ENCODE measurements around the gene KLHL29. TPM values are rescaled to one million over a fixed set of nuclear protein-coding genes. Genes with fewer than 3 reads are reported as not detected.

KLHL29 gene
- total and polyA plus RNA-seq, 2 of the 13 experiments (the other 11 are each of a cell fraction or from before 2014, with no cell fraction given), result 0.01 TPM; not detected in 1

DNA sequence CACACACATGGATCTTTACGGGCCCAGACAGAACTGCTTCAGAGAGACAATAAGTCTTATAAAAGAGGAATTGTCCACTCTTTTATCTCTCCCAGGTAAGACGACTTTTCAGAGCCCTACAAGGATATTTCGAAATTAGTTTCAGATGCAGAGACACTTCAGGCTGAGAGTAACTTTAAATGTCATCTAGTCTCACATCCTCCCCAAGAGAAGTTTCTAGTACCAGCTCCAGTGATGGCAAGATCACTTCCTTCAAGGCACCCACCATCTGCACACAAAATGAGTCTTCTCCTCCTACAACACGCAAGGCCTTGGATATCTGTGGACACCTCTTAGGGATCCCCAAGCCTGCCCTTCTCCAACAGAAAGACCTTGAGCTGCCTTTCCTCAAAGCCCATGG lies 39.0 kb upstream of the KLHL29 start:
- ChIA-PET POLR2A (no interaction called here), CTCF (ENCODE audit: low intra/inter-chr PET ratio, low total read pairs) (no interaction called here)
- Histone ChIP-seq H3K9me3 (ENCODE audit: low read length) (no peaks in the 10 kb centered on the region), H4K20me1 (ENCODE audit: insufficient read depth, low read length) (no peaks in the 10 kb centered on the region), H3K27ac (ENCODE audit: extremely low read length, insufficient read depth, low read length) (no peak overlapping the region), H3K36me3 (replicated peaks in 1 of 2; ENCODE audit: control insufficient read depth in 1 of 2, insufficient read depth in 2 of 2, low read length in 2 of 2) (no peaks in the 10 kb centered on the region), H3K4me3 (replicated peaks in 1 of 3; ENCODE audit: insufficient read depth in 1 of 3, low read depth in 2 of 3, low read length in 3 of 3) (no peak overlapping the region), H3K9ac (ENCODE audit: insufficient read depth, low read depth, low read length) (no peak overlapping the region), H3K4me2 (ENCODE audit: low read depth, low read length) (no peak overlapping the region), H3K27me3 (ENCODE audit: control insufficient read depth in 1 of 2, insufficient read depth in 2 of 2, low read length in 2 of 2) (no peaks in the 10 kb centered on the region; a peak in 2 of 5 replicates), H3K4me1 (ENCODE audit: insufficient read depth, low read length) (no peaks in the 10 kb centered on the region), H2AFZ (ENCODE audit: low read length) (no peak overlapping the region), H3K79me2 (ENCODE audit: insufficient read depth, low read length) (no peaks in the 10 kb centered on the region)
- DNase-seq (ENCODE audit: low spot score), result no peak
- no peak for ATAC-seq
- FAIRE-seq, result no peak
- BruUV-seq (replicated peaks), result no TSS peak
- intact Hi-C loops (cut with micrococcal nuclease; ENCODE audit: unreplicated experiment), result no loop called here
- in situ Hi-C loops (cut with HindIII; ENCODE audit: extremely low pct_ligation_motif_present, low pct_unique_long_range_greater_than_20kb), result no loop called here
- 39% methylated on average over 4 of the region's 4 CpGs for WGBS (ENCODE audit: low lambda C conversion rate)
- no peak for TF ChIP-seq GTF2F1 (IDR thresholded peaks at IDR 0.05; ENCODE audit: low read length)
- no peak for TF ChIP-seq RAD51 (IDR thresholded peaks at IDR 0.05; ENCODE audit: borderline replicate concordance)
- TF ChIP-seq ZNF770 (CRISPR knock-in tag; IDR thresholded peaks at IDR 0.05), result no peak
- no peak for TF ChIP-seq FOSL1 (CRISPR knock-in tag; IDR thresholded peaks at IDR 0.05; ENCODE audit: borderline replicate concordance)
- no peak for TF ChIP-seq ZNF557 (CRISPR knock-in tag; IDR thresholded peaks at IDR 0.05)
- TF ChIP-seq, protein P1, sequence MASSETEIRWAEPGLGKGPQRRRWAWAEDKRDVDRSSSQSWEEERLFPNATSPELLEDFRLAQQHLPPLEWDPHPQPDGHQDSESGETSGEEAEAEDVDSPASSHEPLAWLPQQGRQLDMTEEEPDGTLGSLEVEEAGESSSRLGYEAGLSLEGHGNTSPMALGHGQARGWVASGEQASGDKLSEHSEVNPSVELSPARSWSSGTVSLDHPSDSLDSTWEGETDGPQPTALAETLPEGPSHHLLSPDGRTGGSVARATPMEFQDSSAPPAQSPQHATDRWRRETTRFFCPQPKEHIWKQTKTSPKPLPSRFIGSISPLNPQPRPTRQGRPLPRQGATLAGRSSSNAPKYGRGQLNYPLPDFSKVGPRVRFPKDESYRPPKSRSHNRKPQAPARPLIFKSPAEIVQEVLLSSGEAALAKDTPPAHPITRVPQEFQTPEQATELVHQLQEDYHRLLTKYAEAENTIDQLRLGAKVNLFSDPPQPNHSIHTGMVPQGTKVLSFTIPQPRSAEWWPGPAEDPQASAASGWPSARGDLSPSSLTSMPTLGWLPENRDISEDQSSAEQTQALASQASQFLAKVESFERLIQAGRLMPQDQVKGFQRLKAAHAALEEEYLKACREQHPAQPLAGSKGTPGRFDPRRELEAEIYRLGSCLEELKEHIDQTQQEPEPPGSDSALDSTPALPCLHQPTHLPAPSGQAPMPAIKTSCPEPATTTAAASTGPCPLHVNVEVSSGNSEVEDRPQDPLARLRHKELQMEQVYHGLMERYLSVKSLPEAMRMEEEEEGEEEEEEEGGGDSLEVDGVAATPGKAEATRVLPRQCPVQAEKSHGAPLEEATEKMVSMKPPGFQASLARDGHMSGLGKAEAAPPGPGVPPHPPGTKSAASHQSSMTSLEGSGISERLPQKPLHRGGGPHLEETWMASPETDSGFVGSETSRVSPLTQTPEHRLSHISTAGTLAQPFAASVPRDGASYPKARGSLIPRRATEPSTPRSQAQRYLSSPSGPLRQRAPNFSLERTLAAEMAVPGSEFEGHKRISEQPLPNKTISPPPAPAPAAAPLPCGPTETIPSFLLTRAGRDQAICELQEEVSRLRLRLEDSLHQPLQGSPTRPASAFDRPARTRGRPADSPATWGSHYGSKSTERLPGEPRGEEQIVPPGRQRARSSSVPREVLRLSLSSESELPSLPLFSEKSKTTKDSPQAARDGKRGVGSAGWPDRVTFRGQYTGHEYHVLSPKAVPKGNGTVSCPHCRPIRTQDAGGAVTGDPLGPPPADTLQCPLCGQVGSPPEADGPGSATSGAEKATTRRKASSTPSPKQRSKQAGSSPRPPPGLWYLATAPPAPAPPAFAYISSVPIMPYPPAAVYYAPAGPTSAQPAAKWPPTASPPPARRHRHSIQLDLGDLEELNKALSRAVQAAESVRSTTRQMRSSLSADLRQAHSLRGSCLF (CRISPR knock-in tag; IDR thresholded peaks at IDR 0.05; ENCODE audit: borderline replicate concordance), result no peak
- TF ChIP-seq, protein P2, sequence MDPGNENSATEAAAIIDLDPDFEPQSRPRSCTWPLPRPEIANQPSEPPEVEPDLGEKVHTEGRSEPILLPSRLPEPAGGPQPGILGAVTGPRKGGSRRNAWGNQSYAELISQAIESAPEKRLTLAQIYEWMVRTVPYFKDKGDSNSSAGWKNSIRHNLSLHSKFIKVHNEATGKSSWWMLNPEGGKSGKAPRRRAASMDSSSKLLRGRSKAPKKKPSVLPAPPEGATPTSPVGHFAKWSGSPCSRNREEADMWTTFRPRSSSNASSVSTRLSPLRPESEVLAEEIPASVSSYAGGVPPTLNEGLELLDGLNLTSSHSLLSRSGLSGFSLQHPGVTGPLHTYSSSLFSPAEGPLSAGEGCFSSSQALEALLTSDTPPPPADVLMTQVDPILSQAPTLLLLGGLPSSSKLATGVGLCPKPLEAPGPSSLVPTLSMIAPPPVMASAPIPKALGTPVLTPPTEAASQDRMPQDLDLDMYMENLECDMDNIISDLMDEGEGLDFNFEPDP (CRISPR knock-in tag; conservative IDR thresholded peaks at IDR 0.05), result no peak
- no peak for TF ChIP-seq CBX5 (CRISPR knock-in tag; IDR thresholded peaks at IDR 0.05; ENCODE audit: borderline replicate concordance)
- no peak for TF ChIP-seq NFE2L2 (IDR thresholded peaks at IDR 0.05; ENCODE audit: low read length)
- TF ChIP-seq E2F5 (CRISPR knock-in tag; conservative IDR thresholded peaks at IDR 0.05), result no peak
- TF ChIP-seq ZNF83 (CRISPR knock-in tag; IDR thresholded peaks at IDR 0.05; ENCODE audit: borderline replicate concordance), result no peak
- no peak for TF ChIP-seq RELA (CRISPR knock-in tag; IDR thresholded peaks at IDR 0.05)
- TF ChIP-seq, protein P3, sequence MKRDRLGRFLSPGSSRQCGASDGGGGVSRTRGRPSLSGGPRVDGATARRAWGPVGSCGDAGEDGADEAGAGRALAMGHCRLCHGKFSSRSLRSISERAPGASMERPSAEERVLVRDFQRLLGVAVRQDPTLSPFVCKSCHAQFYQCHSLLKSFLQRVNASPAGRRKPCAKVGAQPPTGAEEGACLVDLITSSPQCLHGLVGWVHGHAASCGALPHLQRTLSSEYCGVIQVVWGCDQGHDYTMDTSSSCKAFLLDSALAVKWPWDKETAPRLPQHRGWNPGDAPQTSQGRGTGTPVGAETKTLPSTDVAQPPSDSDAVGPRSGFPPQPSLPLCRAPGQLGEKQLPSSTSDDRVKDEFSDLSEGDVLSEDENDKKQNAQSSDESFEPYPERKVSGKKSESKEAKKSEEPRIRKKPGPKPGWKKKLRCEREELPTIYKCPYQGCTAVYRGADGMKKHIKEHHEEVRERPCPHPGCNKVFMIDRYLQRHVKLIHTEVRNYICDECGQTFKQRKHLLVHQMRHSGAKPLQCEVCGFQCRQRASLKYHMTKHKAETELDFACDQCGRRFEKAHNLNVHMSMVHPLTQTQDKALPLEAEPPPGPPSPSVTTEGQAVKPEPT (CRISPR knock-in tag; IDR thresholded peaks at IDR 0.05; ENCODE audit: low read depth), result no peak
- no peak for TF ChIP-seq ZNF232 (CRISPR knock-in tag; IDR thresholded peaks at IDR 0.05; ENCODE audit: borderline replicate concordance)
- no peak for TF ChIP-seq TBP (CRISPR knock-in tag; IDR thresholded peaks at IDR 0.05)

Data from HepG2 (cell line).